ENCODE results near the gene SLC7A8.
"Not testable (repeated sequence)": the region's sequence is repeated elsewhere in the genome, so short reads cannot be mapped to it uniquely, and the experiment has no call there.

Gene SLC7A8

GRCh38 chr14:23183479-23183878 lies at the start of gene SLC7A8:
SLC7A8 (minus strand) TSS chr14:23183660; CDS start chr14:23182914, 746 bp downstream.
- DNase-seq (ENCODE audit: low read depth), result peak; percentile 17

- not testable (repeated sequence) for DNase-seq (ENCODE audit: low read depth)
Measured at GRCh38 chr14:23232241-23232808, 48.9 kb upstream of the SLC7A8 start.

GRCh38 chr14:23228812-23229211 lies 45.4 kb upstream of the SLC7A8 start:
- DNase-seq (ENCODE audit: low read depth), result no peak

- DNase-seq (ENCODE audit: low read depth), result no peak
Measured at GRCh38 chr14:23227566-23227965, 44.1 kb upstream of the SLC7A8 start.

GRCh38 chr14:23224958-23225357 lies 41.5 kb upstream of the SLC7A8 start:
- not testable (repeated sequence) for DNase-seq (ENCODE audit: low read depth)

- no peak for DNase-seq (ENCODE audit: low read depth)
Measured at GRCh38 chr14:23219075-23219474, 35.6 kb upstream of the SLC7A8 start.

- DNase-seq (ENCODE audit: low read depth), result no peak
Measured at GRCh38 chr14:23217032-23218020, 33.9 kb upstream of the SLC7A8 start.

GRCh38 chr14:23215421-23215820 lies 32.0 kb upstream of the SLC7A8 start:
- DNase-seq (ENCODE audit: low read depth), result no peak

GRCh38 chr14:23209651-23210423 lies 26.4 kb upstream of the SLC7A8 start:
- peak; percentile 67 for DNase-seq (ENCODE audit: low read depth)

- DNase-seq (ENCODE audit: low read depth), result no peak
Measured at GRCh38 chr14:23208324-23208723, 24.9 kb upstream of the SLC7A8 start.

- no peak for DNase-seq (ENCODE audit: low read depth)
Measured at GRCh38 chr14:23207146-23207540, 23.7 kb upstream of the SLC7A8 start.

GRCh38 chr14:23206422-23207145 lies 23.1 kb upstream of the SLC7A8 start:
- DNase-seq (ENCODE audit: low read depth), result no peak

- no peak for DNase-seq (ENCODE audit: low read depth)
Measured at GRCh38 chr14:23202001-23202400, 18.5 kb upstream of the SLC7A8 start.

GRCh38 chr14:23199141-23199540 lies 15.7 kb upstream of the SLC7A8 start:
- DNase-seq (ENCODE audit: low read depth), result not testable (repeated sequence)

- not testable (repeated sequence) for DNase-seq (ENCODE audit: low read depth)
Measured at GRCh38 chr14:23196487-23196886, 13.0 kb upstream of the SLC7A8 start.

GRCh38 chr14:23195552-23196101 lies 12.2 kb upstream of the SLC7A8 start:
- DNase-seq (ENCODE audit: low read depth), result no peak

GRCh38 chr14:23193432-23193831 lies 10.0 kb upstream of the SLC7A8 start:
- no peak for DNase-seq (ENCODE audit: low read depth)

- no peak for DNase-seq (ENCODE audit: low read depth)
Measured at GRCh38 chr14:23187925-23188324, 4.5 kb upstream of the SLC7A8 start.

GRCh38 chr14:23186913-23187654 lies 3.6 kb upstream of the SLC7A8 start:
- peak; percentile 72 for DNase-seq (ENCODE audit: low read depth)

GRCh38 chr14:23185063-23185462 lies 1.6 kb upstream of the SLC7A8 start:
- peak; percentile 57 for DNase-seq (ENCODE audit: low read depth)

- peak; percentile 15 for DNase-seq (ENCODE audit: low read depth)
Measured at GRCh38 chr14:23183158-23183470, 346 bp downstream of the SLC7A8 start.
